Inflammatory macrophage treated with lipopolysaccharide for 4 hours (primary cell): Measurements from ENCODE around the gene EPHB1.
"Not testable (repeated sequence)": the region's sequence is repeated elsewhere in the genome, so short reads cannot be mapped to it uniquely, and the experiment has no call there.

ENCODE experiments used
- DNase-seq: peaks from one replicate; pipeline ENCODE4 v3.0.0-alpha.2; 2020

EPHB1 gene

DNA sequence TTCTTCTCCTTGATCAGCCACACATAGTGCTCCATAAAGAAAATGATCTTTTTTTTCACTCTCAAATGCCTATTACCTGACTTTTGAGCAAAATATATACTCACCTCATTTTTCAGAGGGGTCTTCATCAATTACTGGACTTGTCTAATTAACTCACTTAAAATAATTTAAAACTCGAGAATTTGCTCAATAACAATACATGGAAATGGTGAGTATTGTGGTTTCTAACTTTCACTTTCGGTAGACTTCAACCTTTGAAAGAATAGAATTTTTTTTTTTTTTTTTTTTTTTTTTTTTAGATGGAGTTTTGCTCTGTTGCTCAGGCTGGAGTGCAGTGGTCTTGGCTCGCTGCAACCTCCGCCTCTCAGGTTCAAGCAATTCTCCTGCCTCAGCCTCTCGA, 17.7 kb upstream of the EPHB1 start:
- DNase-seq, result peak; percentile 12

DNA sequence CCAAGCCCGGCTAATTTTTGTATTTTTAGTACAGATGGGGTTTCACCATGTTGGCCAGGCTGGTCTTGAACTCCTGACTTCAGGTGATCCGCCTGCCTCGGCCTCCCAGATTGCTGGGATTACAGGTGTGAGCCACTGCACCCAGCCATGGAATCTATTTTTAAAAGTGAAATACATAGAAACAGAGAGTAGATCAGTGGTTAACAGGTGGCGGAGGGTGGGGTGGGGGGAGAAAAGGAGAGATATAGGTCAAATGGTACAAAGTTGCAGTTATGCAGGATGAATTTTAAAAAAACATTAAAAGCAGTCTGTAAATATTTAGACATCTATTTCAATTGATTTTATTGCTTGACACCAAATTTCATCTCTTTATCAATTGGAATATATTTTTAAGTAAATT, 6.8 kb upstream of the EPHB1 start:
- DNase-seq, result not testable (repeated sequence)

DNA sequence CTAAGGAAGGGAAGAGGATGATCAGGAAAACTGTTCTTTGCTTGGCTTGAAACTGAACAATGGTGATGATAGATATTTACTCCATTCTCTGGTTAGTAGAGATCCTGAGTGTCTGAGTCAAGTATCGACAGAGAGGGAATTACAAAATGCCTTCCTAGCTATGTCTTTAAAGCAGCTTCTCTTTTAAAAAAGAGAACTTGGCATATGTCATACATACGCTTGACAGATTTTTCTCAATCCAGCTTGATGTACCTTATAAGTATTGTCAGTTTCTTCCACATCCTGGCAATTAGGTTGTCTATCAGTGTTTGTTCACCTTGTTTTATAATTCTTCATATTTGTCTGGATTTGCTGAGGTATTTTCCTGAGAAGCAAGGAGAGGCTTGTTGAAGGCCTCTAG, 5.0 kb upstream of the EPHB1 start:
- peak; percentile 56 for DNase-seq

DNA sequence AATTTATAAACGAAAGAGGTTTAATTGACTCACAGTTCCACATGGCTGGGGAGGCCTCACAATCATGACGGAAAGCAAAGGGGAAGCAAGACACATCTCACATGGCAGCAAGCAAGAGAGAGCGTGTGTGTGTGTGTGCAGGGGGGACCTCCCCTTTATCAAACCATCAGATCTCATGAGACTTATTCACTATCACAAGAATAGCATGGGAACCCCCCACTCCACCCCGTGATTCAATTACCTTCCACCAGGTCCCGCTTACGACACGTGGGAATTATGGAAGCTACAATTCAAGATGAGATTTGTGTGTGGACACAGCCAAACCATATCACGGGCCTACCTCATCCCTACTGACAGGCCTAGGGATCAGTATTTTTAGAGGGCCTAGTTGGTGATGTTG, 3.1 kb upstream of the EPHB1 start:
- DNase-seq, result no peak

DNA sequence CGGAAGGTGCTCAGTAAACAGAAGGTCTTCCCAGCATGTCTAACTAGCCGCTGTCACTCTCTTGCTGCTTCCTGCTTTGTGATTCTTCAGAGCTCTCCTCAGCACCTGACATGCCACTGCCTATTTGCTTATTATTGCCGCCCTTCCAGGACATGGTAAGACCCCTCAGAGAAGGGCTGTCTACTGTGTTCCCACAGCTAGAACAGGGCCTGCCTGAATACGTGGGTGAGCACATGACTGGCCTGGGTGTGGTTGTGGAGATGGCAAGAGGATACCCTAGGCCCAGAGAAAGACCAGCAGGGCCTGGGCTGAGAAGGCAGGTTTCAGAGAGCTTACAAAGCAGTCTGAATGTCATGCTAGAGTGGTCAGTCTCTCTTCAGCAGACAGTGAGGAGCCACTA, 2.4 kb upstream of the EPHB1 start:
- DNase-seq, result no peak

DNA sequence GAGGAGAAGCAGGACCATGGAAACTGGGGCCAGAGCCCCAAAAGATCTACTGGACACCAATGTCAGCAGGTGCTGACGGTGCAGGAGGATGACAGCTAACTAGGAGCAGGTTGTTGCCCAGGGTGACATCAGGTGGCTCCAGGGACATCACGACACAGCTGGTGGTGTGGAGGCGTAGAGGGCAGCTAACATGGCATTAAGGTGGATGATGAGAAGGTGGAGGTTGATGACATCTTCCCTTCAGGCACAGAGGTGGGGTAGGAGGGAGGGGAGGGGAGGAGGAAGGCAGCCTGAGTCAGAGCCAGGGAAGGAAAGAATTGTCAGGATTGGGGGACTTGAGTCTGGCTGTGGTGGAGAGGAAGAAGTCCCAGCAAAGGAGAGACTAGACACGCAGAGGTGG, 1.5 kb upstream of the EPHB1 start:
- no peak for DNase-seq

DNA sequence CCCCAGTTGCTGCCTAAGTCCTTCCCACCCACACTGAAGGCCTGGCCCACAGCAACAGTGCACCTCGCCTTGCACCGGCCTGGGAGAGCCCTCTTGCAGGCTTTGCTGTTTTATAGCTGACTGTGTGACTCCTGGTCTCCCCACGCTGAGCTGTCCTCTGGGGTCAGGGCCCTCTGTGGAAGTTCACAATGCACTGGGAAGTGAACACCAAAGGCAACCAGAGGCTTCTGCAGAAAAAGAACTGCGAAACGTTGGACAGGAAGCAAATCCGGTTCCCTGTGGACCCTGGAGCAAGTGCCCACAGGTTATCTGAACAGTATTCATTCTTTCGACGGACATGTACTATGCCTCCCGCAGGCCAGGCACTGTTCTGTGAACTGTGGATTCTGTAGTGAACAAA, 737 bp upstream of the EPHB1 start:
- no peak for DNase-seq

DNA sequence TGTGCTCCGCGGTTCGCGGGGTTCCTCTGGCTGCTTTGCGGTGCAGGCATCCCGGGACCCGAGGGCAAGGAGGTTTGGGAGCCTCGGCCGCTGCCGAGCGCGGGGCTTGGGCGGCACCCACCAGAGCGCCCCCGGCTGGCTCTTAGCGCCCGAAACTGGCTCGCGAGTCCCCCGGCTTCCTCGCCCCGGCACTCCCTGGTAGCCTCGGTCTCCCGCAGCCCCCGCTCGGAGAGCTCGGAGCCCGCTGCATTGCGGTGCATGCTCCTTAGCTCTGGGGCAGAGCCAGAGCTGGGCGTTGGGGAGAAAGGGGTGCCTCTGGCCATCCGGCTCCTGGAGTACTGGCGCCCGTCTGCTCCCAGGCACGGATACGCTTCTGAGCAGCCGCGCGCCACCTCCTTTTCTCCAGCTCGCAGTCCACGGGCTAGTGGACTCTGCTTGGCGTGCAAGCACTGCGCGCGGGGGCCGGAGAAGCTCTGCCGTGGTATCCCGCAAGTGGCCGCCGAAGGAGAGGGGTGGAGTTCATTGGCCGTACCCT, 753 bp downstream of the EPHB1 start:
- DNase-seq, result no peak

DNA sequence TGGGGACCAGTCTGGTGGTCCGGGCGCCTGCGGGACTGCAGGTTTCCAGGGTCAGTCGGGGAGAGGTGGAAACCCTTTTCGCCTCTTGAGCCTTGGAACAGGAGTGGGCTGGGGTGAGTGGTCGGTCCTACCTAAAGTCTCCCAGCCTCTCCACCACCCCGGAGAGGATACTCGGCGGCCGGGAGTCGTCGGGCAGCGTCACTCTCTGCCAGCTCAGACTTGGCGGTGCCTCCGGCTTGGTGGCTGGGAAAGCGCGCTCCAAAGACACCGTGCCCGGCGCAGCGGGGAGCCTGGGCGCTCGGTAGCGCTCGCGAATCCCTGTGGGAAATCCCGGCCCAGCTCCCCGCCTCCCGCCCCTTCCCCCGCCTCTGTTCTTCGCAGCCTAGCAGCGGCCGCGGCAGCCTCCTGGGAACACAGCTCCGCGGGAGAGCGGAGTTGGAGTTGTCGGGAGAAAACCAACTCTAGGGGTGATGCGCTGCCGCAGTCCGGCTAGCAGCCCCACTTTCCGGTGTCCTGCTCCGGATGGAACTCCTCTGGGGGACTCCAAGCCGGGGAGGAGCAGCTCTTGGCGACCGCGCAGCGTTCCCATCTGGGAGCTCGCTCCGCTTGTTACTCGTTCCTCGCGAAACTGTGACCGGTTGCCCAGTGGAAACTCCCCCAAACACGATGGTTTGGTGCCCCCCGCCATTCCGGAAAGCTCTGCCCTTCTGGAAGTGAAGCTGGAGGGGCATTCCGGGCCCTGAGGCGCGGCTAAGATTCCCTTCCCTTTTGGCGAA, 1.4 kb downstream of the EPHB1 start:
- no peak for DNase-seq

DNA sequence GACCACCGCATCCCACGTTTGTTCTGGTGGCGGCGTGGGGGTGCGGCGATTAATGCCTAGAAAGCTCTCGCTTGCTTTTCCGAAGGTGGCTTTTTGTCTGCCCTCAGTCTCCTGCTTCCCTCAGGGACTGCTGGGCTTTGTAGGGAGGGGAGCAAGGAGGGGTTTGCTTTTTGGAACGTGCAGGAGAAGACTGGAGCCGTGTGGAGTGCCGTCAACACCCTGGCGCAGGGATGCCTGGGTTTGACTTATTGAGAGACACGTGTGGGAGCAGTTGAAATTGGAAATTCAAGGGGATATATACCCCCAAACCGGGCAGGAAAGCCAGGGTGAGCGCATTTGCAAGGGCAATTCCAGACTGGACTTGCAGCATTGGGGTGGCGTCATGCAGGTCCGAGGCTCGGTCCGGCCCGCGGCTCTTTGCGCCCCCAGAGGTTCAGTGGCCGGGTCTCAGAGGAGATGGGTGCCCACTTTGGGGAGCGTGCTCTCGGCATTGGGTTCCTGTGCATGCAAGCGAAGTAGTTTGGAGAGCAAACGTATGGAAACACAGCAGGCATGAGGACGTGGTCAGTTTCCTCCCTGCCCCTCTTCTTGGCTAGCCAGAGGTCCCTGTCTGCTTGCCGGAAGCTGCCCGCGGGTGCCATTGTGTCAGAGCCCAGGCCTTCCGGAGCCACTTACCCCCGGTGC, 2.1 kb downstream of the EPHB1 start:
- DNase-seq, result no peak

DNA sequence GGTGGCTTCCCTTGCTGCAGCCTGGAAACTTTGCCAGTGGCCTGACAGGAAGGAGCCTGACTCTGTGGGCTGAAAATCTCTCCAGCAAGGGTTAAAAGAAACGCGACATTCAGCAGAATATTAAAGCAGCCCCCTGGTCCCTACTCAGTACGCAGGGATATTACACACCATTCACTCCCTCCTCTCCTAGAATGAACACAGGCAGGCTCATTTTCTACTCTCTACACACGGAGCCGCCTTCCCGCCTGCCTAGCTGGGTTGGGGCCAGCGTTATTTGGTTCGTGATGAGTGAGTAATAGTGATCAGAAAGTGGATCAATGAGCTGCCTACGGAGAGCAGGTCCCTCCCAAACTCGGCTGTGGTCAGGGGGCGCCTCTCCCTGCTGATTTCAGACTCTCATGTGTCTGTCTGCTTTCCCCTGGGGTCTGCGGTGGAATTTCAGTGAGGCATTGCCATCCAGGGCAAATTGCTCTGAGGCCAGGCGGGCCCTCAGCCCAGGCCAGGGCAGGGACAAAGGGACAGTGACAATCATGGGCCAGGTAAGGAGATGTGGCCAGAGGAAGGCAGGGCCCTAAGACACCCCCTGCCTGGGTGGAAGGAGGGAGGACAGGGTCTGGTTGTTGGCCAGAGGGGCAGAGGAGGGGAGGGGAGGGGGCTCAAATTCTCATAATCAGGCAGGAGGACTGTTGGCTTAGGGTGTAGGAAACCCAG, 2.8 kb downstream of the EPHB1 start:
- no peak for DNase-seq

DNA sequence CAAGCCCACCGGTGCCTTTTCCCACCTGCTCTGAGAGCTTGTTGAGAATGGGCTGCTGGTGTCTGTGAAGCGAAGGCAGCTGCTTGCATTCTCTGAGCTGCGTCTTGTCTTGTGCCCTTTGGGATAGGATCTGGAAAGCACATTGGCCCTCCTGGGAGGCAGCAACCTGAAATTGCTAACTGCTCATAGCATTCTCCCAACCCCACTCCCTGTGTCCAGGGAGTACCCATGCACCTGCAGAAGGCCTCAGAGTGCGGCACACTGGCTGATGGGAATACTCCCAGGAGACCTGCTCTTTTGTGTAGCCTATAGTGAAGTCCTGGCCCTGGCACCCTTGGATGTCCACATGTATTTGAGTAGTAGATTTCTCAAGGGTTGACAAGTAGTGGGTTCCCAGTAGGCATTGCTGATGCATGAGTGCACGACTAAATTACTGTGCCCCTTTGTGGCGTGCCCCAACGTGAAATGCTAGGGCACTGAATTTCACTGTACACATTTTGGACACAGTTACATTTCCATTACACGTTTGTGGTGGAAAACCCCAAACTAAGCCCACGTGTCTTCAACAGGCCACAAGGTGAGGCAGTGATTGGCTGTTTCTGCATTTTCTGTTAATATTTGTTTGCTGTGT, 3.7 kb downstream of the EPHB1 start:
- no peak for DNase-seq

DNA sequence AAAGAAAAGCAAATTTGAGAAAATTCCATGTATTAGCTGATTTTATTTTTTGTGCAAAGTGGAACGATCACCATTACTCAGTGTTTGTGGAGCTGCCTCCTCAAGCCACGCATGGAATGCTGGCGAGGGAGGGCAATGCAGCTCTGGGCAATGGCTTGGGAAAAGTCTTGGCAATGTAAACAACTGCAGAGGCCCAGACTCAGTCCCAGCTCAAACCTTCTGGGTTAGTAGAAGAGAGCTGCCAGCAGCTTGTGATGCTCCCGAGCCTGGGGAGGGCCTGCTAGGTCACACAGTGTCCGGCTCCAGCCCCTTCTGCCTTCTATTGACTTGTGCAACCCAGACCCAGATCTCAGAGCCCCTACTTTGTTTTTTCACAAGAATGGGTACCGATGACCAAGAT, 4.3 kb downstream of the EPHB1 start:
- DNase-seq, result no peak

DNA sequence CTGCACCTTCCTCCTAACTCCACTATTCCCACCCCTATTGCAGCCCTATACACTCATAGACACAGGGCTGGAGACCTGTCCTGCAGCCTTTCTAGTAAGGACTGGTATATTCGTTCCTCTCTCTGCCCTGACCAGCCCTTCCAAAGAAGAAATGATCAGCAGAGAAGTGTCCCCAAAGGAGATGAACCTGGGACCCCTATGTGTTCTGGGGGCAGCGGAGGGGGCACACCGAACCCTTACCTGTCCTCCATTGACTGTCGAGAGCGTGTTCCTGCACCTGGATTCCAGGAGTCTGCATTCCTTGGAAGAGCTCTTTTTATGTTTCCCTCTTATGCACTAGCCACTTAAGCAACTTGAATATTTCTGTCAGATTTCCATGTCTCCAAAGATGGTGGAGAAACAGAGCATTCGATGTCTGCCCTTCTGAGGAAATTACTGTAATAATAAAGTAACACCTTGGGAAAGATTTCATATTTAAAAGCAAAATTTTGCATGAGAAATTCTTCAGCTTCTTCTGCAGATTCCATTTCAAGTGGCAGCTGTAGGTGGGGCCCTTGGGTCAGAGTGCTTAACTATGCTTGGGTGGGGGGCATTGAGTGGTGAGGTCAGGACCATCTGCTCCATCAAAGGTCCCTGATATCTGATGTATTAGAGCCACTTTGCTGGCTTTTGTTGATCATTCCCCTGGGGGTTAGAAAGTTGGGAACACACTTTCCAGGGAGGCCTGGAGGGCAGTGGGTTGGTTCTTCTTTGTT, 6.3 kb downstream of the EPHB1 start:
- no peak for DNase-seq

DNA sequence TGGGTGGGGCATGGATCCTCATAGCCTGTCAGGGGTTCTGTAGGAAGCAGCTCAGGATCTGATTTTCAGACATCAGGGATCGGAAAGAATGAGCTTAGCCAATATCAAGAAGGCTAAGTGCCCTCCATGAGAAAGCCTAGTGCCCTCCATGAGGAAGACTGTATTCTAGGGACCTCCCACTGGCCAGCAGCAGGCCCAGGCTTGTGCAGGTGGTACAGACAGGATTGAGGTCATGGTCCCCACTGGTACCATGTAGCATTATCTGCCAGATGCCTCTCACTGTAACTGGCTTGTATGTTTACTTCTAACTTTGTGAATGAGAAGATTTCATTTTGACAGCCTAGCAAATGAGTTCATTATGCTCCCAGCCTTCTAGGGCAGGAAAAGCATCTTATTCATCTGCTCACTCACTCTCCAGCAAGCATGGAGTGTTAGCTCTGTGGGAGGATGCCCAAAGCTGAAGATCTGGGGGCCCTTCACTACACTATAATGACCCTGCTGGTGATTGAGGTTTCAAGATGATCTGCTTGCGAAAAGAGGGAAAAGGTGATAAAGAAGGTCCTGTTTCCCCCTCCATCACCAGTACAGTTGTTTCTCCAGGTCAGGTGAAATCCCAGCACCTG, 7.5 kb downstream of the EPHB1 start:
- DNase-seq, result no peak

DNA sequence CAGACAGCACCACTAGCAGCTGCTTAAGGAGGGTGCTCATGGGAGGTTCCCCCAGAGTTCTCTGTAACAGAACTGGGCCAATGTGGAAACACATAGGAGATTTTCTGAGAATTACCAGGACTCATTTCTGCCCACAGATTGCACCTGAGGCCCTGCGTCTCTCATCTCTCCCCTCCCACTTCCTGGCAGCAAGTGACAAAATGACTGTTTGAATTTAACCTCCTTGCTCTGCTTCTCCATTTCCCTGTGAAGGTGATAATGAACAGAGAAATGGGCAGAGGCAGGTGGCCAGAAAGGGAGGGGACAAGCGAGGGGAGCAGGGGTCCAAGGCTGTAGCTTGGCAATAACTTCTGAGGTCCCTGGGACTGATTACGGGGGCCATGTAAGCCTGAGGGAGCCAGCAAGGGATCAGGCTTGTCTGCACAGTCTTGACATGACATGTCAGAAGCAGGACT, 8.0 kb downstream of the EPHB1 start:
- DNase-seq, result no peak

DNA sequence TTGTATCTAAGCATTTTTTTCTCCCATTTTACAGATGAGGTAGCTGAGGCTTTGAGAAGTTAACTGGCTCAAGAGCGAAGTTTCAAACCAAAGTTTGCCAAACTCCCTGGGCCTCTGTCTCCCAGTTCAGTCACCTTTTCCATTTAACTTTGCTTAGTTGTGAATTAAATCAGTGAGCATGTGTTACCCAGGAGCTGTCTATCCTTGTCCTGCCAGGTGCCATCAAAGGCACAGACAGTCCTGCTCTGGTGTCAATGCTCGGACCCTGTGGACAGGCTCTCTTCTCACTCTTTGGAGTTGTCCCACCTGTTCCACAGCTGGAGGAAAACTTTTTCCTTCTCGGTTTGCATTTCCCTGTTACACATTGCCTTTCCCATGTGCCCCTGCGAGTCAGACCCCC, 8.6 kb downstream of the EPHB1 start:
- no peak for DNase-seq

DNA sequence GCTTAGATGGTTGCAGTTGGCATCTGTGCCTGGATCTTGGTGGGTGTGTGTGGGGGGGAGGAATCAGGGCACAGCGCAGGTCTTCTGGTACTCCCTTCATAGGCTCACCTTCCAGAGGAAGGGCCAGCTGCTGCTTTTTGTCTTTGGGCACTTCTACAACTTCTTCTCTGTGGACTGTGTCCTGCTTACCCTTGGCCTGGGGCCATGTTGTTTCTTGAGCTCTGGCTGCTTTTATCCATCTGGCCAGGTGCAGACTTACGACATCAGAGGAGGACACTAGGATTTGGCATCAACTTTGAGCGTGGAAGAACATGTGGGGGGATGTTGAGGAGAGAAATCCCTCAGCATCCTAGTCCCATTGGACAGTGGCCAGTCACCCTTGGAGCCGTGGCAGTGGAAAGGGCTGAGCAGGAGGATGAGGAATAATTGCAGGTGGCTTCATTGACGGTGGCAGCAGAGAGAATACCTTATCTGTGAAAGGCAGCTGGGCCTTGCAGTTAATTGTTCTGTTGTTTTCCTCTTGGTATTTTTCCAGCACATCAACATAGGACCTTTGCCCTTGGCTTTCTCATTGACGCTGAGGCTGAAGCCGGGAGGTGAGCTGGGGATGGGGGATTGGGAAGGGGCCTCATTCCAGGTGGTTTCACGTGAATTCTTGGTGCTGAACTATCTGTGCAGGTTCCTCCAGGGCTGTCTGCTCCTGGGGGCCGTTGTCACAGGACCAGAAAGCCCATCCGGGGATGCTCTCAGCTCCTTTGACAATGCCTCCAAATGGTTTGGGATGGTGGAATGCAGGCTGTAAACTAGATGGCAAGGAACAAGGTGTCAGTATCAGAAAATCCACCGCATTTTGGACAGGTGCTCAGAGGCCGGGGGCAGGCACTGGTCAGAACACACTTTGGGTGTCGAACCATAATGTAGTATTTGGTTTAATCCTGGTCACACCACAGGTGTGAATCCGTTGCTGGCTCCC, 9.7 kb downstream of the EPHB1 start:
- DNase-seq, result no peak

DNA sequence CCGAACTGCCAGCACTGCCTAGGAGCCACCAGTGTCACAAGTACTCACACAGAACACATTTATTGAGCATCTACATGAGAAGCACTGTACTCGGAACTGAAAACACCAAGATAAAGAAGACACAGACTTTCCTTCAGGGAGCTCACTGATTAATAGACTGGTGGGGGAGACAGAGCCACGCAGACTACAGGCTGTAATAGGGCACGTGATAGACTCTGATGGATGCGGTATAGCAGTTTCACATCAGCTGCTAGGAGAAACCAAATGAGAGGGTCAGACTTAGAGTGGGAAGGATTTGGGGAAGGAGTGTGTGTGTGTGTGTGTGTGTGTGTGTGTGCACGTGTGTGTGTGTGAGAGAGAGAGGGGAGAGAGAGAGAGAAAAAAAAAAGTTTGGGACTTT, 12.1 kb downstream of the EPHB1 start:
- no peak for DNase-seq

DNA sequence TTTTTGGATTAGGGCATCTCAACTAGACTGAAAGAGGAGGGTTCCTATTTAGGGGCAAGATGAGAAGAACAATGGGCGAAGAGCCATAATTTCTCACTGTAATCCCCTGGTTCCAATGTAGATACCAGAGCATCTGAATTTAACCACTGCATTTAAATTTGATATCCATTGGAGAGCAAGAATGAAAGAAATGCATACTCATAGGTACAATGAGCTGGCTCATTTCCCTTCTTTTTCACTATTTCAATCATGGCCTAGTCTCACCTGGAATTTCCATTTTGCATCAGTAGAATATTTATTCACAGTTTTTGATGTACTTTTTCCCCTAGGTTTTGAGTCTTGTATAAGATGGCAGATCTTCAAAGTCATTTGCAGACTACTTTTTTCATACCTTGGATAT, 13.8 kb downstream of the EPHB1 start:
- DNase-seq, result no peak
